ENCODE results near the gene CBLN3.

- TF ChIP-seq CTCF (IDR thresholded peaks at IDR 0.05 in 2 of 3, conservative IDR thresholded peaks at IDR 0.05 in 1 of 3; ENCODE audit: insufficient read depth in 2 of 3, low read depth in 1 of 3, low read length in 3 of 3) (no peak), ZBTB26 (CRISPR knock-in tag; IDR thresholded peaks at IDR 0.05) (no peak), ZNF174 (CRISPR knock-in tag; IDR thresholded peaks at IDR 0.05) (no peak), EHMT2 (IDR thresholded peaks at IDR 0.05) (no peak), SP1 (CRISPR knock-in tag; IDR thresholded peaks at IDR 0.05) (no peak), TEAD2 (tag; IDR thresholded peaks at IDR 0.05) (no peak), POLR2AphosphoS5 (IDR thresholded peaks at IDR 0.05; ENCODE audit: control insufficient read depth, insufficient read depth, low read depth, low read length) (no peak), SMARCB1 (IDR thresholded peaks at IDR 0.05; ENCODE audit: insufficient read length, low read depth) (no peak), CBFB (CRISPR knock-in tag; IDR thresholded peaks at IDR 0.05) (no peak), SPI1 (IDR thresholded peaks at IDR 0.05; ENCODE audit: borderline replicate concordance, low read depth, low read length) (no peak), HDAC2 (IDR thresholded peaks at IDR 0.05) (no peak), ZNF274 (IDR thresholded peaks at IDR 0.05; ENCODE audit: borderline replicate concordance, low read depth, low read length) (no peak), CREM (IDR thresholded peaks at IDR 0.05; ENCODE audit: low read depth) (no peak), RAD21 (CRISPR knock-in tag; conservative IDR thresholded peaks at IDR 0.05 in 1 of 2, IDR thresholded peaks at IDR 0.05 in 1 of 2) (no peak)
Observed at GRCh38 chr14:24398293-24398652, 31.2 kb downstream of the CBLN3 start.
